ENCODE data around the gene C2CD3.

DNA sequence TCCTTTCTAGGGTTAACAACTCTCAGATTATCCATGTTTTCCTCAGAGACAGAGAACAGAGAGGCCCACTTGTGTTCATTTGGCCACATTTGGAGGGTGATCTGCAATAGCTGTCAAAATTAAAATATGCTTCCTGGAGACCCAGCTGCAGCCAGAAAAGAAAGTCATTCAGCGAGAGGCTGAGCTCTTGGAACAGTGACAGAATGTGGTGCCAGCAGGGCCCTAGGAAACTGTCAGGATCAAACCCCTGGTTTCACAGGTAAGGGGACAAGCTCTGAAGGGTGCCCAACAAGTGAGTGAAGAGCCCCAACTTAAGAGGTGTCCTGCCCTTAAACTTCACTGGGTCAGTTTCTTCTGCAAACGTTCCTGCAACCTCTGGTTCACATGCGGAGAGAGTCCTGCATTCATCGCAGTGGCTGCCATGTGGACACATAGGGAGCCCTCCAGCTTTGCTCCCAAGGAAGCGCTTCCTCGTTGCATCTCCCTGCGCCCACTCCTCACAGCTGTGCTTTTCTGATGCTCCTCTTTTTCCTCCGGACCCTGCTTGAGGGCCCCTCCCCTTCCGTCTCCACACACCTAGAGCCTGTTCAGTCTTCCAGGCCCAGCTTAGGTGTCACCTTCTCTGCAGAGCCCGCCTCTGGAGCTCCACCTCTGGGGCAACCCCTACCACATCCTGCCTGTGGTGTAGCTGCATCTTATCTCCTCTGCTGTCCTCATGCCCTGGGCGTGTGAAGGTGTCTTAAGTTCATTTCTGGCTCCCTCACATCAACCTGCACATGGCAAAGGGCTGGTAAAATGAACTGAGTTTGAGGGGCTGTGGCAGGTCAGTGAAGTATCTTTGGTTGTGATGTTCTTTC is 165.8 kb downstream of the C2CD3 start:
- no peak for TF ChIP-seq POLR2A (IDR thresholded peaks at IDR 0.05)
- TF ChIP-seq, protein P1, sequence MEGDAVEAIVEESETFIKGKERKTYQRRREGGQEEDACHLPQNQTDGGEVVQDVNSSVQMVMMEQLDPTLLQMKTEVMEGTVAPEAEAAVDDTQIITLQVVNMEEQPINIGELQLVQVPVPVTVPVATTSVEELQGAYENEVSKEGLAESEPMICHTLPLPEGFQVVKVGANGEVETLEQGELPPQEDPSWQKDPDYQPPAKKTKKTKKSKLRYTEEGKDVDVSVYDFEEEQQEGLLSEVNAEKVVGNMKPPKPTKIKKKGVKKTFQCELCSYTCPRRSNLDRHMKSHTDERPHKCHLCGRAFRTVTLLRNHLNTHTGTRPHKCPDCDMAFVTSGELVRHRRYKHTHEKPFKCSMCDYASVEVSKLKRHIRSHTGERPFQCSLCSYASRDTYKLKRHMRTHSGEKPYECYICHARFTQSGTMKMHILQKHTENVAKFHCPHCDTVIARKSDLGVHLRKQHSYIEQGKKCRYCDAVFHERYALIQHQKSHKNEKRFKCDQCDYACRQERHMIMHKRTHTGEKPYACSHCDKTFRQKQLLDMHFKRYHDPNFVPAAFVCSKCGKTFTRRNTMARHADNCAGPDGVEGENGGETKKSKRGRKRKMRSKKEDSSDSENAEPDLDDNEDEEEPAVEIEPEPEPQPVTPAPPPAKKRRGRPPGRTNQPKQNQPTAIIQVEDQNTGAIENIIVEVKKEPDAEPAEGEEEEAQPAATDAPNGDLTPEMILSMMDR (IDR thresholded peaks at IDR 0.05 in 8 of 11, conservative IDR thresholded peaks at IDR 0.05 in 3 of 11), result peak in 1 of 11 experiments; percentile 12
- peak in 2 of 3 donors; percentile 66 to 79 for TF ChIP-seq POLR2AphosphoS5 (IDR thresholded peaks at IDR 0.05)
